HG03520 (cell line): ENCODE data around the gene WDSUB1.

Source experiments
- ATAC-seq: cut with Tn5 transposase; IDR thresholded peaks from one replicate; pipeline ENCODE4 v1.9.1; 2021; ENCODE audit warnings: mild to moderate bottlenecking, moderate library complexity; ENCODE audit not compliant: unreplicated experiment

Gene WDSUB1

GRCh38 chr2:159267921-159268320 lies 18.6 kb downstream of the WDSUB1 start:
- ATAC-seq = no peak

DNA sequence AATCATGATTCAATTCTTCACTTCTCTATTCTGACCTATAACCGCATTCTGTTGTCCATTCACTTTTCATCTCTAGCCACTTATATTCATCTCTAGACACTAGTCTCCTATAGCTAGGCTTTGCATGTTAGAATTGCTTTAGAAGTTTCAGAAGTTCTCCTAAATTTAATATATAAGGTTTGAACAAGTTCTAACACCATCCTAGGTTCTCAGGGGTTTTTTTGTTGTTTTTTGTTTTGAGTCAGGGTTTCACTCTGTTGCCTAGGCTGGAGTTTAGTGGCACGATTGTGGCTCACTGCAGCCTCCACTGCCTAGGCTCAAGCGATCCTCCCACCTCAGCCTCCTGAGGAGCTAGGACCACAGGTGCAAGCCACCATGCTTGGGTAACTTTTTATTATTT lies 19.9 kb downstream of the WDSUB1 start:
- peak; percentile 56 for ATAC-seq

- ATAC-seq = no peak
These were observed 21.3 kb downstream of the WDSUB1 start for GRCh38 chr2:159265171-159265576.

DNA sequence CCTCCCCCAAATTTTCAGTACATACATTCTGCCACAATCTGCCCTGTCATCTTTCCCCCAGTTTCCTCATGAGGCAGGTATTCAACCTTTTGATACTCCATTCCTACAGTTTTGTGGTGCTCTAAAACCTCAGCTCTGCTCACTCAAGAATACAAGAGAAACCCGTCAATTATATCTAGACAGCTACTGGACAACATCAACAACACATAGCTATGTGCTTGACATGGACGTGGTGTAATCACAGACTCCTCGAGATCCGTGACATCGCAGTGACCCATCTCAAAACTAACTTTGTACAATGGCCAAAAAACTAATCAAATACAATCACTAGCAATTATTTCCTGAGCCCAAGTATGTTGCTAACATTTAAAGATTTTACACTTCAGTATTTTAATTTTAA lies 23.6 kb downstream of the WDSUB1 start:
- ATAC-seq = no peak

- ATAC-seq = no peak
These were observed 24.3 kb downstream of the WDSUB1 start for GRCh38 chr2:159262226-159262625.

DNA sequence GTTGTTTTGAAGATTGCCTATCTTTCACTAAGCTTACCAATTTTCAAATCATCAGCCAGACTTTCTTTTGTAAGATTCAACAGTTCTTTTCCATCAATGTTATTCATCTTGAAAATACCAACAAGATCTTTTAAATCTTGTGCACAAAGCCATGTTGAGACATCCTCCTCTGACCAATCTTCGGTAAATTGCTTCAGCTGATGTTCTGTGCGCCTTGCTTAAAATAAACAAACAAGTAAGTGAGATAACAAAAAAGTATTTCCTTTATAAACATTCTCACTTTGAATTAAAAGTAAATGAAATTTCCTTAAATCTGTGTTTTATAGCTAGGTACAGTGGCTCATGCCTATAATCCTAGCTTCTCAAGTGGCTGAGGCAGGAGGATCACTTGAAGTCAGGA lies 30.3 kb downstream of the WDSUB1 start:
- no peak for ATAC-seq

DNA sequence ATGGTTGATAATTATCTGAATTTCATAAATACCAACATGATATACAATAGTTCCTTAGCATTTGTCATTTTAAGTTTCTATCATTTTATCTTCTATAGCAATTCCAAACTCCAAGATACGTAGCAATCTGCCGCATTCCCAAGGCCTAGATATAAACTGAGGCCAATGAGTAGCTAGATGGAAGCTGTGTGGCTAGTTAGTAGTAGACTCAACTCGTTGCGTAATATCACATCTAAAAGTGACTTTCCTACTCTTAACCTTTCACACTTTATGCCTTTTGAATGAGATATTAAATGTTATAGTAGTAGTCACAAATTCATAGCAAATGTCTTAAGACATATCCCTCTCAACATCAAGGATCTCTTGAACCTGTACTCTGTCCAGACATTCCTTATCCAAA lies 33.6 kb downstream of the WDSUB1 start:
- no peak for ATAC-seq

DNA sequence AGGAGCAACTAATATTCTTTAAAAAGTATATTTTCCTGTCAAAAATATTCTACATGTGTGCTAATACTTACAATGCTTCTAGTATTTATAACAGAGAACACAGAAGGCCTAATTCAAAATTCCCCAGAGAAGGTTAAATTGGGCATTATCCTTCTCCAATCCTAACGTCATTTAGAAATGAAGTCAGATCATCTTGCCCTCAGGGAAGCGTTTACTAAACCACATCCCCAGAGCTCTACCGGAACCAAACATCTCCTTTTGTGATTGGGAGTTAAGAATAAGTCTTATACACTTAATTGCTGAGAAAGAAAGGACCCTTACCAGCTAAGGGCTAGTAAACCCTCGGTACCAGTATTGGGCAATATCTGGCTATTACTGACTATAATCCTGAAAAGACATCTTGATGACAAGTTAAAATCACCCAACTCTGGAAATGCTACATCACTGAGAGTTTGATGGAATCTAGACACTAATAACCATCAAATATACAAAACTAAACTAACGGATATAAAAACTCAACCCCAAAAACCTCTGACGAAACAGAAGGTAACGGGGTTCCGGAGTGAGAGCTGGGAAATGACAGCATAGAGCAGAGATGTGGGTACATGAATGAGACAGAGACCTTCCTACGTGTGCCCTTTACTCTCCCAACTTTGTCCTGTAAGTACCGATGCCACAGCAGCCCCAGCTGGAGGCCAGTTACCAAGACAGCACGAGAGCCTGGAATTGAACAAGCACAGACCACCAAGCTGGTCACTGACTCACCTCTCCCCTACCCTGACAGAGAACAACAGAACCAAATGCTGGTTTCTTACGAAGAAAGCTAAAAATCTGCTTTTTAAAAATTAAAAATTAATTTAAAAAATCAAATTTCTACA lies 35.0 kb downstream of the WDSUB1 start:
- no peak for ATAC-seq

- ATAC-seq = no peak
These were observed 36.4 kb downstream of the WDSUB1 start for GRCh38 chr2:159249990-159250715.

- ATAC-seq = no peak
These were observed 40.0 kb downstream of the WDSUB1 start for GRCh38 chr2:159246325-159246988.

GRCh38 chr2:159243529-159243928 lies 43.0 kb downstream of the WDSUB1 start:
- no peak for ATAC-seq

GRCh38 chr2:159234868-159235267 lies 51.6 kb downstream of the WDSUB1 start:
- ATAC-seq = no peak

DNA sequence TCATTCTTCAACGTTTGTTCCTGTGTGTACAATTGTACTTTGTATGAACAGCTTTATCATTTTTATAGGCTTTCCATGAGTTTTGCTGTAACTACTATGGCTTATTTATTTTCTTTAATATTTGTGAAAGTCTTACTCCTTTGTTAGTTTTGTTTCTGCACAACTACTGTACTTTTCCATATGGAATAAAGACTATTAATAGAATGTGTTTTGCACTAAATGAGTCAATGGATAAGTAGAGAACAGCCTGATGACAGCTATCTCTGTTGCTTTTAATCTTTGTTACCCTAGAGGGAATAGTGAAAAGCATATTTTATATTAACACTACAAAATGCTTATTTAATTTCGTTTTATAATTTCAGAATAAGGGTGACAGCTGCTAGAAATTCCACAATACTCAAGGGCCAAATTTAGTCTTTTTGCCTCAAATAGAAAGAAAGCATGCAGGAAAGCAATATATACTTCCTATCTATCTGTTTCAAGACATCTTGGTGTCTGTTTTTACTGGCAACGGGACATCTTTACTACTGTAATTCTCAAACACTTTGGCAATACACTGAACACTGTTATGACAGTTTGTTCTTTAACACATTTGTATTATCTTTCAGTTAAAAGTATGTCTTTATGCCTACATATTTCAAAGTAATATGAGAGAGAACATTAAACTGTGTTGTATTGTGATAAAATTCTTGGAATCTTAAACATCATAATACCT lies 53.9 kb downstream of the WDSUB1 start:
- no peak for ATAC-seq

GRCh38 chr2:159230145-159230877 lies 56.2 kb downstream of the WDSUB1 start:
- no peak for ATAC-seq

DNA sequence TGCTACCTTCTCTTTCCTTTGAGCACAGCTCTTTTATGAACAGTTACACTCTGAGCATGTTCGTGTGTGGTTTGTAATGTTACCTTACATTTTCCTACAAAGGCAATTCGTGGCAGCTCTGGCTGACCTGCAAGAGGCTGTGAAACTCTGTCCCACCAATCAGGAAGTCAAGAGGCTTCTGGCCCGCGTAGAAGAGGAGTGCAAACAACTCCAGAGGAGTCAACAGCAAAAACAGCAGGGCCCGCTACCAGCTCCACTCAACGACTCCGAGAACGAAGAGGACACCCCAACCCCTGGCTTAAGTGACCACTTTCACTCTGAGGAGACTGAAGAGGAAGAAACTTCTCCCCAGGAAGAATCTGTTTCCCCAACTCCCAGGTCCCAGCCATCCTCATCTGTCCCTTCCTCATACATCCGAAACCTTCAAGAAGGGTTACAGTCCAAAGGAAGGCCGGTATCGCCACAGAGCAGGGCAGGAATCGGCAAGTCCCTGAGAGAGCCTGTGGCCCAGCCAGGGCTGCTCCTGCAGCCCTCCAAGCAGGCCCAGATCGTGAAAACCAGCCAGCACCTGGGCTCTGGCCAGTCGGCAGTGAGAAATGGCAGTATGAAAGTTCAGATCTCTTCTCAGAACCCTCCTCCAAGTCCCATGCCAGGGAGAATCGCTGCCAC lies 56.9 kb downstream of the WDSUB1 start:
- ATAC-seq = no peak

DNA sequence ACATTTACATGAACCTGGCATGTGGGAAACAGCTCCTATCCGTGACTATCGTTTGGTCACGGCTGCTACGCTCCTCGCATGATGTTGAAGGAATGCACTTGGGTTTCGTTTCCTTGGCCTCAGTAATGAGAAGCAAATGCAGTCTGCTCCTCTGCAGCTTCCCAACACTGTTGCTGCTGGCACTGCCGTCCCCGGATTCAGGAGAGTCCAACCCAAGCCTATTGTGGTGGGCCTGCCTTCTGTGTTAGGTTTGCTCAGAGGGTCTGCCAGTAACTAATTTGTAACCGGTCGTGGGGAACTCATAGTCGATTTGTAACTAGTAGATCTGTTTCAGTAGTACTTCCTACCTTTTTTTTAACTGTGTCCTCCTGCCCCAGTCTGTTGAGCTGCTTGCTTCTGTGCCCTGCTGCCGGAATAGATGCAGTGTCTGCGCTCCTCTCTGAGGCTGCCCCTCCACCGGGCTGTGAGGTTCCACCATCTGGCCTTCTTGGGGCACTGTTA lies 58.4 kb downstream of the WDSUB1 start:
- no peak for ATAC-seq

- ATAC-seq = no peak
These were observed 59.0 kb downstream of the WDSUB1 start for GRCh38 chr2:159227467-159227866.

DNA sequence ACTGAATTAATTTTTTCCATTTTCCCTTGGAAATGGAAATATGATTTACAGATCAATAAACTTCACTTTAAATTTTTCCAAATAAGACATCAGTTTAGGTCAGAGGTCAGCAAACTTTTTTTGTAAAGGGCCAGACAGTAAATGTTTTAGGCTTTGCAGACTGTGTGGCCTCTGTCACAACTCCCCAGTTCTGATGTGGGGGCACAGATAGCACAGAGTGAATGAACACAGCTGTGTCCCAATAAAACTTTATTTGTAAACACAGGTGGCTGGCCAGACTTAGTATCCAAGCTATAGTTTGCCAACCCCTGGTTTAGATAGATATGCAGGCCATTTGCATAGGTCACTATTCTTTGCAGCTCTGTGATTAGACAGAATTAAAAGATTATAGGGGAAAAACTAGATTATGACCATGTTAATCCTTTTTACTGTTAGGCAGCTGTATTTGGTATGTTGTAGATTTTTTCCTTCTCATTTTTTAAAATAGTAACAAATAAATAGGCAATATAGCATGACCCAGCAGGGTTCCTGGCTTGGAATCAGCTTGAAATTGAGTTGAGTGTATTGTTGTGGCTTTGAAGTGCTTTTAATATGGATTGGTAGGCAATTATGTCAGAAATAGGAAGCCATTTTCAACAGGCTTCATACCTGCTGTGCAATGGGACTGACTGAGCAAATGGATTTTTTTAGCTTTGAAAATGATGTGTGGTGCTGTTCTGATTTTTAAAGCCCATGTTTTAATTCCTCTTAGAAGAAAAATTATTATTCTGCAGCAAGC lies 59.7 kb downstream of the WDSUB1 start:
- ATAC-seq = no peak

GRCh38 chr2:159226059-159226461 lies 60.4 kb downstream of the WDSUB1 start:
- no peak for ATAC-seq
